Measurements from ENCODE around the gene ARF3.
A peak's percentile ranks its signal among the peaks of the same experiment; 100 is the strongest.

Gene ARF3

GRCh38 chr12:48890657-48891418 lies 66.4 kb downstream of the ARF3 start:
- no peak overlapping the region for H3K27ac ChIP-seq
- H3K4me3 ChIP-seq = peak overlapping the region in 1 of 7 experiments; percentile 21

- Histone ChIP-seq H3K4me3 (no peak overlapping the region), H3K27ac (no peak overlapping the region)
These were observed 67.6 kb downstream of the ARF3 start for GRCh38 chr12:48889679-48890078.
